ENCODE data around the gene GOLGA6L7.
"Not testable (repeated sequence)": the region's sequence is repeated elsewhere in the genome, so short reads cannot be mapped to it uniquely, and the experiment has no call there.

The GOLGA6L7 gene

DNA sequence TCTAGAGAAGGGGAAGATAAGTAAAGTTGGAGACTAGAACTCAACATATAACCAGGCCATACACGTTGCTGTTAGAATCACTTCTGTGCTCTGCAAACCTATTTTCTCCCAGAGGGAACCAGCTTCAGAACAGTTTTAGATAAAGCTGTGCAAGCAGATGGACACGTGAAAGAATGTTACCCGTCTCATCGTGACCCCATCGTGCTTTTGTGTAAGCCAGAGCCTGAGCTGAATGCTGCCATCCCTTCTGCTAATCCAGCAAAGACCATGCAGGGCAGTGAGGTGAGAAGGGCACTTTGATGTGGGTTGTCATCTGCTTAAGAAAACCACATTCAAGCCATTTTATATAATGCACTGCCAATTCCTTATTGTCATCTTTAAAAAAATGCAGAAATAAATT, 40.3 kb downstream of the GOLGA6L7 start:
- in situ Hi-C loops (cut with MboI; ENCODE audit: low pct_unique_long_range_greater_than_20kb, low sequenced_read_pairs); DNase-seq: not testable (repeated sequence)

DNA sequence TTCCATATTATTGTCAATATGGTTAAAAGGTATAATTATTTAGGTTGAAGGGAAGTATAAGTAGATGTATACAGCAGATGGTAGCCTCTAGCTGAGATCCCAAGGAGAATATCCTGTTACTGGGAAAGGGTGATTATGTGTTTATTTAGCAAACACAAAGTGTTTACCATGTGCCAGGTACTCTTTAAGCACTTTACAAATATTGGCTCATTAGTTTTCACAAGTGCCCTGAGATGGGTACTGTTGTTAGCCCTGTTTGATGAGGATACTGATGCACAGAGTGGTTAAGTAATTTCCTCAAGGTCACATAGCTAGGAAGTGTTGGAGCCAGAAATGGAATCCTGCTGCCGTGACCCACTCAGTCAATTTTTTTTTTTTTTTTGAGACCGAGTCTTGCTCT, 48.1 kb downstream of the GOLGA6L7 start:
- DNase-seq; in situ Hi-C loops (cut with MboI; ENCODE audit: low pct_unique_long_range_greater_than_20kb, low sequenced_read_pairs): not testable (repeated sequence)

DNA sequence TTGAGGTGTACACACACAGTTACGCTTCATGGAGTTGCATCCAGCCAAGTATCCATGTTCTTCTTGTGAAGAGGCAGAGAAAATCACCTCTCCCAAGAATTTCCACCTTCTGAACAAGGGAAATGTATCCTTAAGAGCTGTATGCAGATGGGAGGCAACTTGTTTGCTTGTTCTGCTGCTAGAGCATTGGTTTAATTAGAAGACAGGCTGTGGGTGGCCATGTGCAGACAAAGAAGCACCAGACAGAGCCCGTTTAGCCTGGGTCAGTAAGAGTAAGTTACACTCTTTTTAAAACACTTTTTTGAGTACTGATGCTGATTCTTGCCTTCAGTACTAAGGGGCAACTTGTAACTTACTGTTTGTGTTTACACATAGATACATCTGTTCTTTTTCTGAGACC, 50.2 kb downstream of the GOLGA6L7 start:
- in situ Hi-C loops (cut with MboI; ENCODE audit: low pct_unique_long_range_greater_than_20kb, low sequenced_read_pairs); DNase-seq: not testable (repeated sequence)

DNA sequence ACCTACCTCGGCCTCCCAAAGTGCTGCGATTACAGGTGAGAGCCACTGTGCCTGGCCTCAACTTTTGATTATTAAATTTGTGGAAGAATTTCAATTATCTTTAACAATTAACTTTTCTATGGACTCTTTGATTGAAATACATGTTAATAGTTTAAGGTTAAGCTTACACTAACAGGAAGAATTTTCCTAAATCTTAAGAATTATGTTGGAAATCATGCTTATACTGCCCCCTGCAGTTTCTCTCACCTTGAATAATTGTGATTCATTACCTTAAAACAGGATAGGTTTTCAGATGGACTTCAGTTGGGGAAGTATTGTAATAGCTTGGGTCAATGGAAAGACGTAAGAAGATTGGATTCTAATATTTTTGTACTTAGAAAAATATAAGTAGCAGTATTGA, 54.2 kb downstream of the GOLGA6L7 start:
- in situ Hi-C loops (cut with MboI; ENCODE audit: low pct_unique_long_range_greater_than_20kb, low sequenced_read_pairs); DNase-seq: not testable (repeated sequence)

Measured in KBM-7 (cell line).